ENCODE results near the gene EVX2. TPM values are rescaled to one million over a fixed set of nuclear protein-coding genes. Genes with fewer than 3 reads are reported as not detected.

Gene EVX2
- total RNA-seq, 4 donors from 2014 or later: not detected

GRCh38 chr2:176103742-176104315 is 20.1 kb upstream of the EVX2 start:
- peaks cover 56% of the 10 kb centered on the region for H3K4me1 ChIP-seq
- peak overlapping the region; percentile 26 for H3K4me3 ChIP-seq
- no peaks in the 10 kb centered on the region for H3K36me3 ChIP-seq
- no peak overlapping the region for H3K27ac ChIP-seq
- 14% methylated on average over 17 of the region's 17 CpGs for WGBS
- no peaks in the 10 kb centered on the region for H3K9me3 ChIP-seq
- no peak for DNase-seq (ENCODE audit: low spot score in 2 of 2)
- H3K27me3 ChIP-seq: peaks cover 99% of the 10 kb centered on the region
- TF ChIP-seq CTCF (IDR thresholded peaks at IDR 0.05) (no peak), EP300 (IDR thresholded peaks at IDR 0.05) (no peak), POLR2AphosphoS5 (IDR thresholded peaks at IDR 0.05) (no peak), POLR2A (IDR thresholded peaks at IDR 0.05) (no peak)

- no peaks in the 10 kb centered on the region for H3K36me3 ChIP-seq
- DNase-seq (ENCODE audit: low spot score in 2 of 2): no peak
- H3K4me3 ChIP-seq: no peak overlapping the region
- TF ChIP-seq POLR2AphosphoS5 (IDR thresholded peaks at IDR 0.05) (no peak), CTCF (IDR thresholded peaks at IDR 0.05) (no peak), EP300 (IDR thresholded peaks at IDR 0.05) (no peak), POLR2A (IDR thresholded peaks at IDR 0.05) (no peak)
- H3K27ac ChIP-seq: no peak overlapping the region
- peaks cover 99% of the 10 kb centered on the region for H3K27me3 ChIP-seq
- H3K9me3 ChIP-seq: no peaks in the 10 kb centered on the region
- H3K4me1 ChIP-seq: peaks cover 56% of the 10 kb centered on the region
- 59% methylated on average over 7 of the region's 7 CpGs for WGBS
These were observed 19.4 kb upstream of the EVX2 start for GRCh38 chr2:176103194-176103593.

GRCh38 chr2:176102309-176102866 is 18.6 kb upstream of the EVX2 start:
- H3K27ac ChIP-seq: no peak overlapping the region

GRCh38 chr2:176101842-176102241 is 18.1 kb upstream of the EVX2 start:
- no peaks in the 10 kb centered on the region for H3K9me3 ChIP-seq
- DNase-seq (ENCODE audit: low spot score in 2 of 2): peak in 1 of 2 donors; percentile 40
- H3K27ac ChIP-seq: no peak overlapping the region
- H3K27me3 ChIP-seq: peaks cover 100% of the 10 kb centered on the region
- H3K4me1 ChIP-seq: peaks cover 58% of the 10 kb centered on the region
- no peak overlapping the region for H3K4me3 ChIP-seq
- no peaks in the 10 kb centered on the region for H3K36me3 ChIP-seq
- WGBS: 59% methylated on average over 5 of the region's 5 CpGs
- TF ChIP-seq EP300 (IDR thresholded peaks at IDR 0.05): no peak
- no peak for TF ChIP-seq POLR2A (IDR thresholded peaks at IDR 0.05)
- TF ChIP-seq CTCF (IDR thresholded peaks at IDR 0.05): no peak
- TF ChIP-seq POLR2AphosphoS5 (IDR thresholded peaks at IDR 0.05): no peak

More at GRCh38 chr2:176102309-176102866, 18.6 kb upstream of the EVX2 start:
- H3K4me3 ChIP-seq: no peak overlapping the region
- H3K9me3 ChIP-seq: no peaks in the 10 kb centered on the region
- no peaks in the 10 kb centered on the region for H3K36me3 ChIP-seq
- 48% methylated on average over 7 of the region's 7 CpGs for WGBS
- peaks cover 58% of the 10 kb centered on the region for H3K4me1 ChIP-seq
- DNase-seq (ENCODE audit: low spot score in 2 of 2): no peak
- H3K27me3 ChIP-seq: peaks cover 100% of the 10 kb centered on the region
- TF ChIP-seq EP300 (IDR thresholded peaks at IDR 0.05) (no peak), POLR2AphosphoS5 (IDR thresholded peaks at IDR 0.05) (no peak), CTCF (IDR thresholded peaks at IDR 0.05) (no peak), POLR2A (IDR thresholded peaks at IDR 0.05) (no peak)

GRCh38 chr2:176101216-176101830 is 17.6 kb upstream of the EVX2 start:
- no peak overlapping the region for H3K27ac ChIP-seq
- peak in 1 of 2 donors; percentile 41 for DNase-seq (ENCODE audit: low spot score in 2 of 2)
- no peak for TF ChIP-seq POLR2A (IDR thresholded peaks at IDR 0.05)
- no peak for TF ChIP-seq POLR2AphosphoS5 (IDR thresholded peaks at IDR 0.05)
- no peak for TF ChIP-seq CTCF (IDR thresholded peaks at IDR 0.05)
- TF ChIP-seq EP300 (IDR thresholded peaks at IDR 0.05): no peak
- H3K4me1 ChIP-seq: peaks cover 57% of the 10 kb centered on the region
- no peaks in the 10 kb centered on the region for H3K36me3 ChIP-seq
- WGBS: 37% methylated on average over 2 of the region's 2 CpGs
- H3K4me3 ChIP-seq: no peak overlapping the region
- no peaks in the 10 kb centered on the region for H3K9me3 ChIP-seq
- peaks cover 100% of the 10 kb centered on the region for H3K27me3 ChIP-seq

All from suprapubic skin (tissue), 4 donors.